HT1080 (cell line): ENCODE measurements around the gene BIRC7. TPM values are rescaled to one million over a fixed set of nuclear protein-coding genes. Genes with fewer than 3 reads are reported as not detected.

Experiments
- DNase-seq: peaks from one replicate; pipeline ENCODE4 v3.0.0-alpha.2; 2015; ENCODE audit warnings: low read depth
- total RNA-seq: library from RNA; depleted of rRNA; stranded (reverse); fragments of >200 nt; shearing (Covaris generic); gene quantifications from 2 replicates; pipeline ENCODE4 v1.2.3, GENCODE V29; 2014

The BIRC7 gene
- total RNA-seq, 1 experiment from 2014 or later, result not detected

DNA sequence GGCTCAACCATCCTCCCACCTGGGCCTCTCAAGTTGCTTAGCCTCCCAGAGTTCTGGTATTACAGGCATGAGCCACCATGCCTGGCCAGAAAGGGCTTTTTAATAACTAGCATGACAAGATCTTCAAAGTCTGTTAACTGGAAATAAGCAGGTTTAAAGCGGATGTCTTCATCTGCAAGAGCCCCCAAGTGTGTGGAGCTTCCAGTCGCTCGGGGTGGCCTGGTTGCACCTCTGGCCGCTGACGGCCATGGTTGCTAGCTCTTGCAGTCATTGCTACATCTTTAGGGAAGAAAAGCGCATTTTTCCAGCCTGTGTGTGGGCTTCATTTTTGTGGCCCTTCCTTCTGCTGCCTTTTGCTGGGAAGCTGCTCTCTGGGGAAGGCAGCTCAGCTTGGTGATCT lies 44.7 kb downstream of the BIRC7 start:
- no peak for DNase-seq

DNA sequence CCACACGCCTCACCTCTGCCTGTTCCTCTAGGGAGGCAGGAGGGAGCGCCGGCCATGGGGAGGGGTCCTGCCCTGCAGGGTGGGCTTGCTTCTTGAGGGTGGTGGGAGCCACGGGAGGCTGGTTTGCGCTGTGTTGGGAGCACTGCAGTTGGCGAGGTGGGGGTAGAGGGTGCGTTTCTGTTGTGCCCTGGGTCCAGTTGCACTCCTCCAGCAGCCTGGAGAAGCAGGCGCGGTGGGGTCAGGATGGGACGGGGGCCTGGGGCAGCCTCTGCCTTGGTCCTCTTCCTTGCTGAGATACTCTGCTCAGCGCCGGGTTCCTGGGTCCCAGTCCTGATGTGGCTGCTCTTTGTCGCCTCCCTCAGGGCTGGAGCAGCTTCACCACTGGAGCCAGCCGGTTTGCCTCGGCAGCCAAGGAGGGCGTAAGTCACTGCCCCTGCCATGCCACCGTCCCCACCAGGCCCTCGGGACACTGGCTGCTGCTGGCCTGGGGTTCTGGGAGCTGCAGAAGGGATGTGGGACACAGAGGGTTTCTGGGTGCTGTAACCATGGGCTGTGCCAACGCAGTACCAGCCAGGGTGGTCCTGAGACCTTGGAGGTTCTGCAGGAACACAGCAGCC lies 45.3 kb downstream of the BIRC7 start:
- DNase-seq, result no peak

DNA sequence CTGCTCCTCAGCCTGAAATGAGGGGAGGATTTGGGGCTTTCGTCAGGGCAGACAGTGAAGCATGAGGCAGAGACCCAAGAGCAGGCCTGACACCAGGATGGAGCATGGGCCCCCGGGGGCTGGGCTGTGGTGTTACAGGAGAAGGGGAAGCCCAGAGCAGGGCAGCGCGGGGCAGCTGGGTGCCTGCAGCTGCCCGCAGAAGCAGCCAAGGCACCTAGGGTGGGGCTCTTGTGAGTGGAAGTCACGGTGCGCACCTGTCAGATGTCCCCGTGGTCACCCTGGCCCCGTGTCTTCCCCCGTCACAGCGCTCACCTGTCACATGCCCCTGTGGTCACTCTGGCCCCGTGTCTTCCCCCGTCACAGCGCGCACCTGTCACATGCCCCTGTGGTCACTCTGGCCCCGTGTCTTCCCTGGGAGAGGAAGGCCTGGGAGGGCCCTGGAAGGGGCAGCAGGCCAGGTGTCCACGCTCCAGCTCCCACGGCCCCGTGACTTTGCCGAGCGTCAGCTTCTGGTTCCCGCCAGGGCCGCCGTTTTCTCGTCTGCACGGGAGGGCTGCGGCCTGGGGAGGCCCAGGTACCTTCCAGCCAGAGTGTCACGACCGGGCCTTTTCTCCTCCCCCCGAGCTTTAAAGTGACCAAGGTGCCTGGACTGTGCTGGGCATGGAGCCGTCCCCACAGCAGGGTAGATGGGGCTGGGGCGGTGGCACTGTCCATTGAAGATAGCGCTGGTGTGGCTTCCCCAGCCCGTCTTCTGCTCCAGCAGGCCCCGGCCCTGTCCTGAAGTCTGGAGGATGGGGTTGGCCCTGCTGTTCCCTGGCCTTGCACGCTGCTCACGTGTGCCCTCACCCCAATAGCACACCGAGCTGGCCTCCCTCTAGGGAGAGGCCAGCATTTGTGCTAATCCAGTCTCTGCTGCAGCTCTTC lies 46.3 kb downstream of the BIRC7 start:
- no peak for DNase-seq

DNA sequence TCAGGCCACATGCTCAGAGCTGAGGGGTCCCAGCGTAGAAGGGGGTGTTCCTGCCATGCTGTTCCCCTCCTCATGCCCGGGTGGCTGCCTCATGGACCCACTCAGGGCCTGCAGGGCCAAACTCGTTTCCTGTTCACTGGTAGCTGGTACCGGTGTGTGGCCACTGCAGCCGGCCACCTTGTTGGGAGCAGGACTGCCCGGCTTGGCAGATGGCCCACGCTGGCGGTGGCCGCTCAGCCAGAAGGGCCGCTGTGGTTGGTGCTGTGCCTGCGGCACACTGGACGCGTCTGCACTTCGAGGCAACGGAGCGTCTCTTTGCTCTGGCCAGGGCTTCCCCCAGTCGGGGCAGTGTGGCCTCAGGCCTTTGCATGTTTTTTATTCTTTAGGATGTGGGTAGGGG lies 47.2 kb downstream of the BIRC7 start:
- no peak for DNase-seq

DNA sequence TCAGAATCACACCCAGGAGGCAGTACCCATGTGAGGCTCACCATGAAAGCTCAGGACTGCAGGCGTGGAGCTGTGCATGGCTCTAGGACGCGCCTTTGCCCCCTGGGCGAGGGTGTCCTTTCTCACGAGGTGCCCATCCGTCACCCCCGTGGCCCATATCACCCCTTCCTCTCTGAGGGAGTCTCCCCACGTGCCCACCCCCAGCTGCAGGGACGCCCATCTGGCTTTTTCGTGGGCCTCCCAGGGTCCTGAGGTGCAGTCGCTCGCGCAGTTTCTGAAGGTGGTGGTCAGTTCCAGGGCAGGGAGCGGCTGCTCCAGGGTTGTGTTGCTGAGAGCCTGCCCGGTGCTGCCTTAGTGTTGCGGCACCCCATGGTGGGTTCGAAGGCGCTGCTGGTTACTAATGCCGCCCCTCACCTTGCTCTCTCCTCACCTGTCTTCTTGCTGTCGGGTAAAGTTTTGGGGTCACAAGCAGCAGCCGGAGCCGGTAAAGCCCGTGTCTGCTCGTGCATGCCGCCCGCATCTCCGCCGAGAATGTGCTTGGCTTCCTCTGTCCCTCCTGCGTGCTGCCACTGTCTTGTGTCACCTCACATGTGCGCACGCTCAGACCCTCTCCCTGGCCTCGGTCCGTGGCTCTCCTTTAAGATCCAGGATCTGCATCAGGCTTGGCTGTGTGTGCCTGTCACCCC lies 47.8 kb downstream of the BIRC7 start:
- no peak for DNase-seq

DNA sequence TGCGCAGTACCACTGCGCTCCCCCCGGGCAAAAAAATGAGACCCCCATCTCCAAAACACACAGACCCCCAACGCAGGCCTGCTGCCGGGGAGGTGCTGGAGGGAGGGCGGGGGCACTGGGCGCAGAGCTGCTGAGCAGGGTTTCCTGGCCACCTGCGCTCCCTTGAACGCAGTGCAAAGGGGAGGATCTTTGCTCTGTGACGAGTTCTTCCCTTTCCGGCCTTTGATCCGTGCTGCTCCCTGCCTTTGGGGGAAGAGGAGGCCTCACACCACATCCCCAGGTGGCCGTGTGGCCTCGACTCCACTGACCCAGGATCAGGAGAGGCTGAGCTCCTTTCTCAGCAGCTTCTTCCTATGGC lies 48.4 kb downstream of the BIRC7 start:
- DNase-seq, result no peak

DNA sequence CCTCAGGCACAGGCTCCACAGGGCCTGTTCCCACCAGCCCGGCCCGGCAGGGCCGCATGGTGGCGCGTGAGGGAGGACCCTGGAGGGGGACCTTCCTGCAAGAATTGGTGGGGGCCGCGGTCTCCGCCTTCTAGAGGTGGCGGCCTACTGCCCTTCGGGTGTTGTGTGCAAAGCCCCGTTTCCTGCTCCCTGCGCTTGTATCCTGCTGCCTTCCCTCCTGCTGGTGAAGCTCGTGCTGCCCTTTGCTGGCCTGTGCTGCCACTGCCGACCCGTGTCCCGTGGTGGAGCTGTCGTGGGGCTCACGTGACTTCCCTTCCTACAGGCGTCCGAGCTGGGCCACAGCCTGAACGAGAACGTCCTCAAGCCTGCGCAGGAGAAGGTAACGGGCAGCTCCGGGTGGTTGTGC lies 48.8 kb downstream of the BIRC7 start:
- DNase-seq, result no peak

DNA sequence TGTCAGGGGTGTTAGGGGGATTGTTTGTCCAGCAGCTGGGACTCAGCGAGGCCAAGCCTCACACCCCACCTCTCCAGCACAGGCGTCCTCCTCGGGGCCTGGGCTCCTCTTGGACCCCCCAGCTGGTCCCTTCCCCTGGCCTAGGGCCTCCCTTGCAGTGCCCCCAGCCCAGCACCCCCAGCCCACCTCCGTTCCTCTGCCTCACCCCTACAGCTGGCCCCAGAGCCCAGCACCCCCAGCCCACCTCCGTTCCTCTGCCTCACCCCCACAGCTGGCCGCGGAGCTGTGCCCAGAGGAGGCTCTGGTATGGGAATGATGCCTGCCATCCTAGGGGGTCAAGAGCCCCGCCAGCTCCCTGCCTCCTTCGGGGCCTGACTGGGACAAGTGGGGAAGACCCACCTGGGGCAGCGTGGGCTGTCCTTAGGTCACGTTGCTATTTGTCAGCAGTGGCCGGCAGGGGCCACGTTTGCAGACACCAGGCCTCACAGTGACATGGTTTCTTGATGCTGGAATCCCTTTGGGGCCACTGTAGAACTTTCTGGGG lies 49.3 kb downstream of the BIRC7 start:
- DNase-seq, result no peak

DNA sequence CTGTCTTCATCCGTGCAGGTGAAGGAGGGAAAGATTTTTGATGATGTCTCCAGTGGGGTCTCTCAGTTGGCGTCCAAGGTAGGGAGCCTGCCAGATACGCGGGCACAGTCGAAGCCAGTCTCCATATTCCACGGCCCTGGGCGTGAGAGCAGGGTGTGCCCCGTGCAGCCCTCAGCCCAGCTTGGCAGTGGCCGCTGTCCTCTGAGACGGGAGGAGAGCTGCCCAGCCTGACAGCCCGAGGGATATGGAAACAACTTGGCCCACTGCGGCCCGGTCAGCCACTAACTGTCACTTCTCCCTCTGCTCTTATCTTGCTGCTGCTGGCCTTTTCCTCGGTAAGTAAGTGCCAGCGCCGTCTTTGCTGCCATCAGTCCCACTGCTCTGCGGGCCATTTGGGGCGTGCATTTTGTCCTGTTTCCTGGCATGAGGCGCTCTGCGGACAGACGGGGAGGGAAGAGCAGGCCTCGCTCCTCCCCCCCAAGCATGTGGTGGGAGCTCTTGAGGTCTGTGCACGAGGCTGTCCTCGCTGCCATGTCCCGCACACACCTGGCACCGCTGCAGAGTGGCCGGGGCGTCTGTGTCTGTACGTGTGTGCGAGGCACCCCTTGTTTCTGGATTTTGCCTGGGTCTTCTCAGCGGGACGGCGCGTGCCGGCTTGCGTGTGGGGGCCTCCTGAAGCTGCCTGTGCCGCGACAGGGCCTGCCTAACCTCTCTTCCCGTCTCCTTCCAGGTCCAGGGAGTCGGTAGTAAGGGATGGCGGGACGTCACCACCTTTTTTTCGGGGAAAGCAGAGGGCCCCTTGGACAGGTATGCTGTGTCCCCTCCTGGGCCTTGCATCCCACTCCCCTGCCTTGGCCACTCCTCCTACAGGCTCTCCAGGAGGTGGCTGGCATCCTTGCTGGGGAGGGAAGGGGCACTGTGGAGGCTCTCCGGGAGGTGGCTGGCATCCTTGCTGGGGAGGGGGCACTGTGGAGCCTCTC lies 50.2 kb downstream of the BIRC7 start:
- DNase-seq, result no peak

DNA sequence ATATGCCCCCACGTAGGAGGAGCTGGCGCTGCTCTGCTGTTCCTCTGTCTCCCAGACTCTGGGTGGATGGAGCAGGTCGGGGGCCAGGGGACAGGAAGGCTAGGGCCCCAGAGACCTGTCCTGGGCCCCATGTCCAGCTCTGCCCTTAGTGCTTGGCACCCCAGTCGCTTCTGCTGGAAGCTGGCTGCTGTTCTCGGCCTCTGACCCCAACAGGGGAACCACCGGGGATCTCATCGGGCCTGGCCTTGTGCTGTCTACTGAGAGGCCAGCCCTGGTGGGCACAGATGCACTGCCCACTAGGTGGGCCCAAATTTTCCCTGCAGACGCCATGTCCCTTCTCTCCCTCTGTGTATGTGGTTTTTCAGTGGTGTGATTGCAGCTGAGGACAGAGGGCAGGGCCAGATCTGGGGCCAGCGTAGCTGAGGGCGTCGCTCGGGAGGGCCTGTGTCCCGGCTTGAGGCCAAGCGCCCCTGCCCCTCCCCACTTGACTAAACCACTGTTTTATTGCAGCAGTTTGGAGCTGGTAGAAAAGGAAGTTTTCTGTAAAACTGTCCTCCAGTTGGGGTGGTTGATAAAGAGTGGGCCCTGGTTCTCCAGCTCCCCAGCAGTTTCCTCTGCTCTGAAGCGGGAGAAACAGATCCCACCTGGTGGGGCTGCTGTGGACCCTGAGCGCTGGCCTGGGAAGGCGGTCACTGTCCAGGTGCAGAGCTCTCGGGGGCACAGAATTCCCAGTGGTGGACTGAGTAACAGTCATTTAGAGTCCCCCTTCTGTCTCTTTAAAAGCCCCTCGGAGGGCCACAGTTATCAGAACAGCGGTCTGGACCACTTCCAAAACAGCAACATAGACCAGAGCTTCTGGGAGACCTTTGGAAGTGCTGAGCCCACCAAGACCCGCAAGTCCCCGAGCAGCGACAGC lies 51.3 kb downstream of the BIRC7 start:
- no peak for DNase-seq

DNA sequence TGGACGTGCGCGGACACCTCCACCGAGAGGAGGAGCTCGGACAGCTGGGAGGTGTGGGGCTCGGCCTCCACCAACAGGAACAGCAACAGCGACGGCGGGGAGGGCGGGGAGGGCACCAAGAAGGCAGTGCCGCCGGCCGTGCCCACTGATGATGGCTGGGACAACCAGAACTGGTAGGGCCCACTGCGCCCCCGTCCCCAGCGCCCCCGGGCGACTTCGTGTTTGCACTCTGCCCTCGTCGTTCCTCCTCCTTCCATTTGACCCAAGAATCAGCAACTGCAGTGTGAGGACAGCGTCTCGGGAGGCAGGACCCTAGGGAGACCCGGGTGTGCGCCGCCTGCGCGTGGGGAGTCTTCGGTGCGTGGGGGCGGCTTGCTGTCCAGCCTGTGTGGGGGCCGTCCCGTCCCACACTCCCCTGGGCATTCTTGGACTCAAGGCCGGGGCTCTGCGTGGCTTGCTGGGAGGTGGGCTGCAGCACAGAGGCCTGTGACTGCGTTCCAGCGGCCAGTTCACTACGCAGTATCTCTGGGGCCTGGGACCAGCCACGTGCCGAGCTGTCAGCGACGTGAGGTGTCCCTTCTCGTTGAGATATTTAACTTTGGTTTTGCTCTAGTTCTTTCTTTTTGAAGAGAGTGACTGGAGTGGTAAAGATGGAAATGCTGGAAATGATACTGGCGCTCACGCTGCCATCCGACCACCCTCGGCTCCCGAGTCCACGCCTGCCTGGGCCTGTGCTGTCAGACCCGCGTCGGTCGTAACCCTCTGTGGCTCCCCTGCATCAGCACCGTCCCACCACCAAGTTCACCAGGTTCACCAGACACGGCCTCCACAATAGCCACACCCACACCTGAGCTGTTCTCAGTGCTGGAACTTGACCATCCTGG lies 52.2 kb downstream of the BIRC7 start:
- no peak for DNase-seq

DNA sequence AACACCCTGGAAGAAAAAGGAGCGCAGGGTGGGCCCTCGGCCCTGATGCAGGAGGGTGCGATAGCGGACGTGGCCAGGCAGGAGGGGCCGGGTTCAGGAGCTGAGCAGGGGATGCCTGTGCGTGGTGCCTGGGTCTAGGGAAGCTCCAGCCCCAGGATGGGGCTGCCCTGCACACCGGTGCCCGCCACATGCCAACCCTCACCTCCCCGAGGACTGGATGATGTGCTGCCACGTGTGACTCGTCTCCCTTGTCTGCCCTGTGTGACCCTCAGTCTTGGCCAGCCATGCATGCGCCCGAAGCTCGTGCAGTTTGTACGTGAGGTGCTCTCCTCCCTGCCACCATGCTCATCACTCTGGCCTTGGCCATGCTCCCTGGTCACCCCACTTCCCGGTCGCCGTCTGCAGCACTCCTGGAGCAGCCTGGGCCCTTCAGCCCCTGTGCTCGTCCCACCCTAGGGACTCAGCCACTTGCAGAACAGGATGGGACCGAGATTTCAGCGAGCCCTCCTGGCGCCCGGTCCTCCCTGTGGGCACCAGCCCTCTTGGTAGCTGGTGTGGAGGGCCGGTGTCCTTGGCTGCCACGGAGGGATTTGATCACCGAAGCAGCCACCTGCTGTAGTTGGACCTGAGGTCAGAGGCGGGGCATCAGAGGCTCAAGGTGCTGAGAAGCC lies 53.0 kb downstream of the BIRC7 start:
- DNase-seq, result no peak

DNA sequence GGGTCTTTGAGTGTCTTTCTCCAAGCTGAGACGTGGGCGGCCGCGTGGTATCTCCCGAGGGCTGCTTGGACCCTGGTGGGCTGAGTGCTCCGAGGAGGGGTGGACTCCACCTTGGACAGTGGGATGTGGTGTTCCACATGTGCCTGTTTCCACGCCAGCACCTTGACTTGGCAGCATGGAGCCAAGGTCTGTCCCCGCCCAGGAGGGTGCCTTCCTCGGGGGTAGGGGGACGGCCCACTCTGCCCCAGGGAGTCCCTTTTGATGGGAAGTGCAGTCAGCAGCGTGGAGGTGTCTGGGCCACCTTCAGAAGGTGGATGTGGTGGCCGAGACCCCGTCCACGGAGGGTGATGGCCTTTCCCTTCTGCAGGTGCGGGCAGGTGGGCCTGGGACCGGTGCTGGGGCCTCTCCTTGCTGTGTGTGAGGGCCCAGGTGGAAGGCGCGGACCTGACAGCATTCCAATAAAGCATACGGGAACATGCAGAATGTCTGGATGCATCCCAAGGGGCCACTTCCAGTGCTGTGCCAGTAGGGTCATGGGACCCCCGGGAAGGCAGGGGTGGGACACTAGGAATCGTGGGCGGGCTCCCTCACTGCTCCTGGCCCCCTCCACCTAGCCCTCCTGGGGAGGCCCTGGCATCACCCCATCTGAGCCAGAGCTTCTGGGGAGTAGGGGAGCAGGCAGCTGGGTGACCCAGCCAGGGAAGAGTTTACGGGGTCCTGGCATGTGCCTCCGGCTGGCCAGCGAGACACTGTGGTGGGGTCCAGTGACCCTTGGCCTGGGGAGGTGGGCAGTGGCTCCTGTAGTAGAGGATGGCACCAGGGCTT lies 53.8 kb downstream of the BIRC7 start:
- no peak for DNase-seq
